Measurements from ENCODE around the gene GTF3C4. TPM values are rescaled to one million over a fixed set of nuclear protein-coding genes. Genes with fewer than 3 reads are reported as not detected.

Gene GTF3C4
- total RNA-seq, 6 donors from 2014 or later = 6.4 to 20.9 (median 14.2) TPM

GRCh38 chr9:132728071-132728470 is 57.8 kb downstream of the GTF3C4 start:
- H3K4me1 ChIP-seq = peaks cover 0 to 12% (median 5%) of the 10 kb centered on the region in 4 donors
- no peaks in the 10 kb centered on the region for H3K27me3 ChIP-seq
- 79 to 87% methylated on average over 4 to 5 of the region's 5 CpGs for WGBS, 2 donors
- H3K36me3 ChIP-seq = no peaks in the 10 kb centered on the region
- no peak overlapping the region for H3K27ac ChIP-seq
- no peaks in the 10 kb centered on the region for H3K9me3 ChIP-seq
- DNase-seq = no peak
- no peak for ATAC-seq (ENCODE audit: low FRiP score in 2 of 2)
- no peak for TF ChIP-seq CTCF (IDR thresholded peaks at IDR 0.05)
- no peak for TF ChIP-seq POLR2A (IDR thresholded peaks at IDR 0.05)
- TF ChIP-seq EP300 (IDR thresholded peaks at IDR 0.05) = no peak
- TF ChIP-seq POLR2AphosphoS5 (IDR thresholded peaks at IDR 0.05) = no peak
- H3K4me3 ChIP-seq = no peak overlapping the region

- TF ChIP-seq POLR2A (IDR thresholded peaks at IDR 0.05) (no peak), EP300 (IDR thresholded peaks at IDR 0.05) (no peak), CTCF (IDR thresholded peaks at IDR 0.05) (no peak), POLR2AphosphoS5 (IDR thresholded peaks at IDR 0.05) (no peak)
- ATAC-seq (ENCODE audit: low FRiP score in 2 of 2) (no peak), DNase-seq (no peak)
- H3K4me1 ChIP-seq = peaks cover 0 to 12% (median 5%) of the 10 kb centered on the region in 4 donors
- H3K36me3 ChIP-seq = no peaks in the 10 kb centered on the region
- H3K4me3 ChIP-seq = no peak overlapping the region
- no peaks in the 10 kb centered on the region for H3K9me3 ChIP-seq
- WGBS, 2 donors = 77 to 80% methylated on average over 2 of the region's 2 CpGs
- no peaks in the 10 kb centered on the region for H3K27me3 ChIP-seq
- H3K27ac ChIP-seq = no peak overlapping the region
Measured at GRCh38 chr9:132728497-132728896, 58.2 kb downstream of the GTF3C4 start.

GRCh38 chr9:132729235-132729890 is 59.1 kb downstream of the GTF3C4 start:
- no peaks in the 10 kb centered on the region for H3K9me3 ChIP-seq
- no peak overlapping the region for H3K4me3 ChIP-seq
- DNase-seq (peak in 1 of 2 donors; percentile 68), ATAC-seq (ENCODE audit: low FRiP score in 2 of 2) (peak in 1 of 2 donors; percentile 20)
- H3K27me3 ChIP-seq = no peaks in the 10 kb centered on the region
- TF ChIP-seq CTCF (IDR thresholded peaks at IDR 0.05) = no peak
- TF ChIP-seq POLR2AphosphoS5 (IDR thresholded peaks at IDR 0.05) = peak in 1 of 2 donors; percentile 47
- no peaks in the 10 kb centered on the region for H3K36me3 ChIP-seq
- H3K4me1 ChIP-seq = peaks cover 0 to 12% (median 5%) of the 10 kb centered on the region in 4 donors
- WGBS, 2 donors = 62 to 65% methylated on average over 5 of the region's 5 CpGs
- H3K27ac ChIP-seq = peak overlapping the region in 1 of 4 donors; percentile 30

GRCh38 chr9:132730054-132731033 is 60.1 kb downstream of the GTF3C4 start:
- peak overlapping the region in 1 of 4 donors; percentile 1 for H3K27ac ChIP-seq
- no peak for DNase-seq

More at GRCh38 chr9:132730054-132731033, 60.1 kb downstream of the GTF3C4 start:
- 92 to 94% methylated on average over 16 of the region's 16 CpGs for WGBS, 2 donors
- TF ChIP-seq CTCF (IDR thresholded peaks at IDR 0.05) = no peak
- TF ChIP-seq POLR2A (IDR thresholded peaks at IDR 0.05) = no peak
- TF ChIP-seq EP300 (IDR thresholded peaks at IDR 0.05) = no peak
- no peak for TF ChIP-seq POLR2AphosphoS5 (IDR thresholded peaks at IDR 0.05)
- Histone ChIP-seq H3K4me1 (peaks cover 0 to 12% (median 5%) of the 10 kb centered on the region in 4 donors), H3K36me3 (no peaks in the 10 kb centered on the region), H3K9me3 (no peaks in the 10 kb centered on the region), H3K4me3 (no peak overlapping the region), H3K27me3 (no peaks in the 10 kb centered on the region)
- no peak for ATAC-seq (ENCODE audit: low FRiP score in 2 of 2)
